ENCODE measurements around the gene CTNNA3.

The CTNNA3 gene

GRCh38 chr10:66466622-66467021, 1229.4 kb downstream of the CTNNA3 start:
- Mint-ChIP-seq H3K9me3 (peaks cover 0 to 12% of the 10 kb centered on the region in 2 donors), H3K4me1 (no peaks in the 10 kb centered on the region), H3K27ac (no peak overlapping the region), H3K4me3 (no peak overlapping the region), H3K27me3 (no peaks in the 10 kb centered on the region)
- DNase-seq (no peak), ATAC-seq (no peak)

GRCh38 chr10:66463611-66464010, 1232.4 kb downstream of the CTNNA3 start:
- DNase-seq: no peak
- Mint-ChIP-seq H3K9me3 (peaks cover 9 to 17% of the 10 kb centered on the region in 2 donors), H3K4me3 (no peak overlapping the region), H3K27ac (no peak overlapping the region), H3K27me3 (no peaks in the 10 kb centered on the region), H3K4me1 (no peaks in the 10 kb centered on the region)
- ATAC-seq: no peak

DNA sequence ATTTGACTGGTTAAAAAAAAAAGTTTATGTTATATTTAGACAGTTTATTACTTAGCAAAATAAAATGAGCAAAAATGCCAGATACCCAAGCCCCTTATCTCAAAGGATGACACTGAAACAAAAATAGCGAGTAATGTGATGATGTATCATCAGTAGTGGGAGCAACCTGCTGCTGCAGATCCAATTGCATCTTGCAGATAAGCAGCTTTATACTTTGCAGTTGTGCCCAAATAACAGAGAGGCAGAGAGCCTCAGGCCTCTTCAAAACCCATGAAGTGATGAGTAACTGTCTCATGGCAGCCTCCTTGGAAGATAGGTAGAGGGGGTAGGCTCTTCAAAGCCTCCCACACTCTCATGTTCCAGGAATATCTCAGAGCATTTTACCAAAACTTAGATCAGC, 1238.4 kb downstream of the CTNNA3 start:
- Mint-ChIP-seq H3K27ac (no peak overlapping the region), H3K4me3 (no peak overlapping the region), H3K9me3 (peaks cover 9 to 13% of the 10 kb centered on the region in 2 donors), H3K4me1 (no peaks in the 10 kb centered on the region), H3K27me3 (no peaks in the 10 kb centered on the region)
- ATAC-seq: no peak
- DNase-seq: no peak

- H3K27me3 Mint-ChIP-seq: no peaks in the 10 kb centered on the region
- H3K4me1 Mint-ChIP-seq: no peaks in the 10 kb centered on the region
- H3K4me3 Mint-ChIP-seq: no peak overlapping the region
- H3K27ac Mint-ChIP-seq: no peak overlapping the region
- H3K9me3 Mint-ChIP-seq: peaks cover 6 to 17% of the 10 kb centered on the region in 2 donors
- DNase-seq: no peak
- no peak for ATAC-seq
These were observed 1240.7 kb downstream of the CTNNA3 start for GRCh38 chr10:66455304-66455703.

DNA sequence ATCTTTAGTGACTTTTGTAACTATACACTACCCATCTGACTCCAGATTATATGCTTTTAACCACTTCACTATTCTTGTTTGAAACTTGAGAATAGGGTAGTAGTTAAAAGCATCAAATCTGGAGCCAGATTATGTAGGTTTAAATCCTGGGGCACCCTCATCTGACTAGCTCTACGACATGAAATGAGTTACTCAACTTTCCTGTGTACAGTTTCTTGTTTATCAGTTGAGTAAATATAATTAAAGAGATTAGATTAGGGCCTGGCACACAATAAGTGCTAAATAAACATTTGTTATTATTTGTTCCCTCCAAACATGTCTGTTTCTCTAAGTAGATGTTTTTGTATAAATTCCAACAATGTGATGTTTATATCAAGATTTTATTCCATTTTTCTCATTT, 1255.4 kb downstream of the CTNNA3 start:
- Mint-ChIP-seq H3K27me3 (no peaks in the 10 kb centered on the region), H3K9me3 (peaks cover 11 to 35% of the 10 kb centered on the region in 2 donors), H3K27ac (no peak overlapping the region), H3K4me1 (no peaks in the 10 kb centered on the region), H3K4me3 (no peak overlapping the region)
- ATAC-seq (no peak), DNase-seq (no peak)

GRCh38 chr10:66414943-66415342, 1281.1 kb downstream of the CTNNA3 start:
- Mint-ChIP-seq H3K4me1 (no peaks in the 10 kb centered on the region), H3K4me3 (no peak overlapping the region), H3K27ac (no peak overlapping the region), H3K9me3 (peaks cover 15 to 25% of the 10 kb centered on the region in 2 donors), H3K27me3 (no peaks in the 10 kb centered on the region)
- no peak for DNase-seq
- no peak for ATAC-seq

- no peaks in the 10 kb centered on the region for H3K27me3 Mint-ChIP-seq
- ATAC-seq (no peak), DNase-seq (no peak)
- no peak overlapping the region for H3K27ac Mint-ChIP-seq
- peaks cover 0 to 18% of the 10 kb centered on the region in 2 donors for H3K9me3 Mint-ChIP-seq
- no peaks in the 10 kb centered on the region for H3K4me1 Mint-ChIP-seq
- H3K4me3 Mint-ChIP-seq: no peak overlapping the region
These were observed 1290.4 kb downstream of the CTNNA3 start for GRCh38 chr10:66405566-66405965.

DNA sequence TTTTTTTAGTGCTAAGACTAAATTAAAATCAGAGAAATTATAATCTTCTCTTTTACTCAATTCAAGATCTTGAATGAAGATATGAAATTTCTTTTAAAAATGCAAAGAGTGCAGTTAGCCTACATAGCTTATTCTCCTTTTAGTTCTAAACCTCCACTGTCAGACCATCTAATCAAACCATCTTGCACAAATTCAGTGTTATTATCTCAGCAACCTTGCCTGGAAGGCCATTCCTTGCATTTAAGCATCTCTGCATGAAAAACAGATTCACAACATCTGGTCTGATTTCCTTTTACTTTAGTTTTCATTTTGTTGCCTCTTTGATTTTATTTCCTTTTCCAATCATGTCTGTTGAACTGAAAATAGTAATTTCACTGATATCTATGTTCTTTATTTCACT, 1297.3 kb downstream of the CTNNA3 start:
- H3K27ac Mint-ChIP-seq: no peak overlapping the region
- no peak for DNase-seq
- no peaks in the 10 kb centered on the region for H3K27me3 Mint-ChIP-seq
- H3K9me3 Mint-ChIP-seq: peaks cover 0 to 10% of the 10 kb centered on the region in 2 donors
- no peak overlapping the region for H3K4me3 Mint-ChIP-seq
- H3K4me1 Mint-ChIP-seq: no peaks in the 10 kb centered on the region
- ATAC-seq: no peak

DNA sequence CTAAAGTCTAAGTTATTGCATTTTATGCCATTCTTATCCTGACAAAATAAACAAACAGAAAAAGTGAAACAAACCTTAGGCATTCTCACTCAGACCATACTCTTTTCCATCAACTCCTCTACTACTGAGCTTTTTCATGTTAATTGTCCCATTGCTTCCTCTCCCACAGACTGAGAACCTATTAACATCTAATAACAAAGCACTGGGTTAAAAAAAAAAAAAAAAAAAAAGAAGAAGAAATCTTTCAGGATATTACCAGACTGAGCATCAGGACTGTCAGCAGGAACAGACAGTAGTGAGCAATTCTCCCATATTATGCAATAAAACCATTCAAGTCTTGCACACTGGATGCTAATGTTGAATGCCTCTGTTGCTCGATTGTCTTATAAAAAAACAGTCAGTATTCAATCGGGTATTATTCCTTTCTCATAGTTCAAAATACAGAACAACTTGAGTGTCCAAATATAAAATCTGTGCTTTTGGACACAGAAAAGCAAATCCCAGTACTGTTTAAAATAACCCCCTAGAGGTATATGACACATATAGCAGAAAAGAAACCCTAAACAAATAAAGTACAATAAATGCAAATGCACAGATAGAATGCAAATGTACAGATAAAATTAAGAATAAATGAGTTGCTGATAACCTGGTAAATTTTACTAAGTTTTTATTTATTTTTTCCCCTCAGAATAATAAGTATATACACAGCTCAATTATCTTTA, 1301.5 kb downstream of the CTNNA3 start:
- Mint-ChIP-seq H3K4me1 (no peaks in the 10 kb centered on the region), H3K27me3 (no peaks in the 10 kb centered on the region), H3K4me3 (no peak overlapping the region), H3K9me3 (no peaks in the 10 kb centered on the region), H3K27ac (no peak overlapping the region)
- ATAC-seq (no peak), DNase-seq (no peak)

DNA sequence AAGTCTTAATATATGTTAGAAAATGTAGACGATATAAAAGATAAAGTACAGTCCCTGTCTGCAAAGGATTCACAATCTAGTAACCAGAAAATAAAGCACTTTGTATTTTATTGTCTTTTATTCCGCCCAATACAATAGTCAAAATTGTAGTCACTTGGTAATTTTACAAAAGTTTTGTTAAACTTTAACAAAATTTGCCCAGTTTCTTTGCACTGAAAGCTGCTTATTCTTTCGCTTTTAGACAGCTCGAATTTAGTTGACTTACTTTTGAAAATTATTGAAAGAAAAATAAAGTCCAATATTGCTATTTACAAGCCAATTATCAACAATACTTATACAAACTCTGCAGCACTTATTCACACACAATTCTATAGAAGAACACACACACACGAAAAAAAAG, 1305.1 kb downstream of the CTNNA3 start:
- no peak overlapping the region for H3K27ac Mint-ChIP-seq
- no peaks in the 10 kb centered on the region for H3K27me3 Mint-ChIP-seq
- ATAC-seq (no peak), DNase-seq (no peak)
- peaks cover 0 to 5% of the 10 kb centered on the region in 2 donors for H3K9me3 Mint-ChIP-seq
- H3K4me1 Mint-ChIP-seq: no peaks in the 10 kb centered on the region
- no peak overlapping the region for H3K4me3 Mint-ChIP-seq

DNA sequence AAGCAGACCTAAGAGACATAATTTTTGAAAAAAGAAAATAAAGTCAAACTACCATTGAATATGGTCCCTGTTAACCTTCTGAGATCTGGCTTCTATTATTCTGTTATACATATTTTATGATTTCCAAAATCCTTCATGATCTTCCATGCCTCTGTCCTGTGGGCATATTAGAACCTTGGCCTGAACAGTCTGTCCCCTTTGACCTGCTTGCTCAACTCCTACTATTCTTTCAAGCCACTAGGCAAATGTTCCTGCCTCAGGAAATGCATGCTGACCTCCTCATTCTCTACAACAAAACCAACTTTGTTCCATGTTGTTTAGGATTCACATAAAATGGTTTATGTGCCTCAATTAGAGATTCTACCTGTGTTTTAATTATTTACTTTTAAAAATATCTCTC, 1315.0 kb downstream of the CTNNA3 start:
- DNase-seq (no peak), ATAC-seq (no peak)
- H3K27ac Mint-ChIP-seq: no peak overlapping the region
- peaks cover 19 to 25% of the 10 kb centered on the region in 2 donors for H3K9me3 Mint-ChIP-seq
- no peak overlapping the region for H3K4me3 Mint-ChIP-seq
- no peaks in the 10 kb centered on the region for H3K4me1 Mint-ChIP-seq
- H3K27me3 Mint-ChIP-seq: no peaks in the 10 kb centered on the region

DNA sequence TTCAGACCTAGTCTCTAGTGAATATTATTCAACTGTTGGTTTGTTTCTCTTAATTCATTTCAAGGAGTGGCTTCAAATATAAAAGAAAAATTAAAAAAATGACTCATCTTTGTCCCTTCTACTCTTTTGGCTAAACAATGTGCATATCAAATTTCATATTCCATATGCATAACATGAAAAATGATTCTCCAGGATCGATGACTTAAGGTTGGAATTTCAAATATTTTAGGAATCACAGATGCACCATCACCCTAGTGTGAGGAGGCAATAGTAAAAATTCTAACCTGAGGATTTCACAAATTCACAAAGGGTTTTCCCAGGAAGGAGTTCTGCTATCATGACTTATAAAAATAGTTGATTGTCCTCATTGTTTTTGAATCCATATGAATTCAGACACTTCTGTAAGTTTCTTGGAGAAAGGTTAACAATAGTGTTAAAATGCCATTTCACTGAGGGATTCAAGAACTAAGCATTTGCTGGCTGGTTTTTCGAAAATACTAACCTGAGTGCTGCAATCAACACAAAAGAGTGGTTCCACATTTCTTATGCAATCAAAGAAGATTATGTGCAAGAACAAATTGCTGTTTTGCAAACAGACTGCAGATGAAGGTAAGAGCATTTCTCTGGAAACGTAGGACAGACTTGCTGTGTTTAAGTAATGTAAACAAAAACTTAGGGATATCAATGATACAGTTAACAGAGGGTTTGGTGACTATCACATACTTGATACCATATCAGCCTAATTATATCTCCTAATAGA, 1317.7 kb downstream of the CTNNA3 start:
- ATAC-seq (no peak), DNase-seq (no peak)
- Mint-ChIP-seq H3K9me3 (peaks cover 9 to 13% of the 10 kb centered on the region in 2 donors), H3K4me3 (no peak overlapping the region), H3K27ac (no peak overlapping the region), H3K27me3 (no peaks in the 10 kb centered on the region), H3K4me1 (no peaks in the 10 kb centered on the region)

- H3K27me3 Mint-ChIP-seq: no peaks in the 10 kb centered on the region
These were observed 1327.8 kb downstream of the CTNNA3 start for GRCh38 chr10:66368146-66368545.

DNA sequence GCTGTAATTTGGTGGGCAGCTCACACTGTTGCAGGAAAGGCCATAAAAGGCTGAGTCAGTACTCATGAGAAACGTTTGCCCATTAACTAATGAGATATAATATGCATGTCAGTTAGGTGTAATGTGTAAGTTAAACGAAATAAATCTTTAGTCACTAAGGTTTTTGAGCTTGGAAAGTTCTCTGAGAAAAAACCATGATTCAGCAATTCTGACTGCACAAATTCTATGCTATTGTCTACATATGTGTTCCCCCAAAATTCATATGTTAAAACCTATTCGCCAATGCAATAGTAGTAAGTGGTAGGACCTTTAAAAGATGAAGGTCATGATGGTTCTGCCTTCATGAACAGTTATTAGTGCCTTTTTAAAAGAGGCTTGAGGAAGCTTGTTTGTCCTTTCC, 1329.8 kb downstream of the CTNNA3 start:
- ATAC-seq: no peak
- Mint-ChIP-seq H3K27ac (no peak overlapping the region), H3K4me1 (no peaks in the 10 kb centered on the region), H3K4me3 (no peak overlapping the region), H3K9me3 (peaks cover 4 to 6% of the 10 kb centered on the region in 2 donors), H3K27me3 (no peaks in the 10 kb centered on the region)
- DNase-seq: no peak

More at GRCh38 chr10:66368146-66368545, 1327.8 kb downstream of the CTNNA3 start:
- Mint-ChIP-seq H3K4me3 (no peak overlapping the region), H3K4me1 (no peaks in the 10 kb centered on the region), H3K9me3 (peaks cover 0 to 4% of the 10 kb centered on the region in 2 donors), H3K27ac (no peak overlapping the region)
- ATAC-seq (no peak), DNase-seq (no peak)

- ATAC-seq: no peak
- H3K4me1 Mint-ChIP-seq: no peaks in the 10 kb centered on the region
- no peak for DNase-seq
- no peak overlapping the region for H3K4me3 Mint-ChIP-seq
- peaks cover 4 to 11% of the 10 kb centered on the region in 2 donors for H3K9me3 Mint-ChIP-seq
- no peak overlapping the region for H3K27ac Mint-ChIP-seq
- H3K27me3 Mint-ChIP-seq: no peaks in the 10 kb centered on the region
These were observed 1330.3 kb downstream of the CTNNA3 start for GRCh38 chr10:66365686-66366085.

DNA sequence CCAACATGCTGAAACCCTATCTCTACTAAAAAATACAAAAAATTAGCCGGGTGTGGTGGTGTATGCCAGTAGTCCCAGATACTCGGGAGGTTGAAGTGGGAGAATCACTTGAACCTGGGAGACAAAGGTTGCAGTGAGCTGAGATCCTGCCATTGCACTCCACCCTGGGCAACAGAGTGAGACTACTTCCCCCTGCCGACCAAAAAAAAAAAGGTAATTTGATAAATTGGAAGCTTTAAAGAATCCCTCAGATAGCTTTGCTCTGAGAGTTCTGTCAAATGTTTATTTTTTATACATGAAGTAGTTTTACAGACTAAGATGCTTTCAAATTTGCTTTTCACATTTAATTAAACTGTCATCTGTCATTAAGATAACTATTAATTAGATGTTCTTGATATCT, 1333.5 kb downstream of the CTNNA3 start:
- DNase-seq (no peak), ATAC-seq (no peak)
- Mint-ChIP-seq H3K9me3 (peaks cover 4 to 14% of the 10 kb centered on the region in 2 donors), H3K4me3 (no peak overlapping the region), H3K27me3 (no peaks in the 10 kb centered on the region), H3K27ac (no peak overlapping the region), H3K4me1 (no peaks in the 10 kb centered on the region)

All from stimulated activated naive CD8-positive, alpha-beta T cell treated with anti-CD3 and anti-CD28 coated beads, Interleukin-15, amount 100 ng/mL, for 72 hours (primary cell).